Measurements from ENCODE around the gene GTF2A1.
A peak's percentile ranks its signal among the peaks of the same experiment; 100 is the strongest.
"Not testable (repeated sequence)": the region's sequence is repeated elsewhere in the genome, so short reads cannot be mapped to it uniquely, and the experiment has no call there.

GTF2A1 gene

DNA sequence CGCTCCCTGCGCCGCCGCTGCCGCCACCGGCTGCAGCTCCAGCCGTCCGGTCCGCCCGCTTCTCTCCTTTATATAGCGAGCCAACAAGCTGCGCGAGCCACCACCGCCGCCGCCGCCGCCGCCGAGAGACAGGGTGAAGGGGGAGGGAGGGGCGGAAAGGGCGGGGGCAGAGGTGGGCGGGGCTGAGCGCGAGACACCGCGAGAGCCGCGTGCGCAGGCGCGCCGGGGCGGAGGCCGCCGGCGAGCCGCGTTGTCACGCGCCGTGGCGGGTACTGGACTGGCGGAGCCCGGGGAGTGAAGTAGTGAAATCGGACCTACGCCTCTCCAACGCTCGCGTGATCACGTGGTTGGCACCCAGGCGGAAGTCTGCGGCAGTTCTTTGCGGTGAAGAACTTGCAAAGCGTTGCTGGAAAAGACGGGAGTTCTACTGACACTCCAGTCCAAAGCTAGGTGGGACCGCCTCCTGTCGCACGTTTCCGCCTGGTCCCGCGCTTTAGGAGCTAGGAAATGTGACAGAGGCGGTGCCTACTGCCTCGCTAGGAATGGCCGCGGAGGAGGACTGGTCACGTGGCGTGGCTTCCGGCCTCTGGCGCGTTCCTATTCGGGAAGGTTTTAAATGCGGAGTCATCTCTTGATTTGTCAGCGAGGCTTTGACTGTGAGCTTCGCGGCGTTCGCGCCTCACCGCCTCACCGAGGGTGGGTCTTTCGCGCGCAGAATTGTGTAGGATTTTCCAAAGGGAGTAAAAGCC, at the start of gene GTF2A1:
Gene GTF2A1 (minus strand): TSS at position 130 of the 749 bp plus-strand sequence. CDS start 441 bp downstream, outside the sequence.
- peak; percentile 95 for DNase-seq

- no peak for DNase-seq
These were observed 49.2 kb upstream of the GTF2A1 start for GRCh38 chr14:81269979-81270375.

GRCh38 chr14:81269100-81269978, 48.6 kb upstream of the GTF2A1 start:
- DNase-seq, result no peak

- no peak for DNase-seq
These were observed 47.3 kb upstream of the GTF2A1 start for GRCh38 chr14:81268016-81268416.

DNA sequence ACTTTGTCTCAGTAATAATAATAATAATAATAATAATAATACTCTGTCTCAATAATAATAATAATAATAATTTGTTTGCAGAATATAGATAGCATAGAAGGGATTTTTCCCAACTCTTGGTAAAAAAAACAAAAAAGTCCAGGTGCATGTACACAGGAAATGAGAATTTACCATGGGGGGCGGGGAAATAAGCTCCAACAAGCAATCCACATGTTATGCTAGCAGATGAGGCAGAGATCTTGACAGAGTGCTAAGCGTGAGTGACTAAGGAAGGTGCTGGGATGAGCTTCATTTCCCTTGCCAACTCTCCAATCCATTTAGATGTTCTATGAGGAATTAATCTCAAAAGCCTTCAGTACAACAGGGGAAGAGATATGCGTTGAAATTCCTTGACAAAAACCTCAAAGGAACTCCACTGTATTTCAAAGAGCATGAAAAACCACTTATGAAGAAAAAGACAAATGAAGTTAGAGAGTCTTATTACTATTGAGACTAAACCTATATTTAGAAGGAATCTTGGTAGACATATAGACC, 44.9 kb upstream of the GTF2A1 start:
- no peak for DNase-seq

DNA sequence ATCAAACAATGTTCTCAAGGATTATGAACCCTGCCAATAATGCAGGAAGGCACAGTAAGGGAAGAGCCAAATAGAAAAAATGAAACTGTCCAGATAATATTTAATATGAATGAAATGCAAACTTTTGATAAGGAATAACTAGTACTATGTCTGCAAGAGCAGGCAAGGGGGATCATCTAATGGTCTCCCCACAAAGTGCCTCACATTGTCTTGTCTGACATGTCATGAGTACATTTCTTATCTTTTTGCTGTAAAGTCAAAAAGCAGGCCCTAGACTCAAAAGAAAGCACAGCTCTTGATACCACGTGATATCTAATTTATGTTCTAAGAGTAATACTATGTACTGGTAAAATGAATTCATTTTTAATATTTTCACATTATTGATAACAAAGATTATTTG, 43.9 kb upstream of the GTF2A1 start:
- no peak for DNase-seq

DNA sequence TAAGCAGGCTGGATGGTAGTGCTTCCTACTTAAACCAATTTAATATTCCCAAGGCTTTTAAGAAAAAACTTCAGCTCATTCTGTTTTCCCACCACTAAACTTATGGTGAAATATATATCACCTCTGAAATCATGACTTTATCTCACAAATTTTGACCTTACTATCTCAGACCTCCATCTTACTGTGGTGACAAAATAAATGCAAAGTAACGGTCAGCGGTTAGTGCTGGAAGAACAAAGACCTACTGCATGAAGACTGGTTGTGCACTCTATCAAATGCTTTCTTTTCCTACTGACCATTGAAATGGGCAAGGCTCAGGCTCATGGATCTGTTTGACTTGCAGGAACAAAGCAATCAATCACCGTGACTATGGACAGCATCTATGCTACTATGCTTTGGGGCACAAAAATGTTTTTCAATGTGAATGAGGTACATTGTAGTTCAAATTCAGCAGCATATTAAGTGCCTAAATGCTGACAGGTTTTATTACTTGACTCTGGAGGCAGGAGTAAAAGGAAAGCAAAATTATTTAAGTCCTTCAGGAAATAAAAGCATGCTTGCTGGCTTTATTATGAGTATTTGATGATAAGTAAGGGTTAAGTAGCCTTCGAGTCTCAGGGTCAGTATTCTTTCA, 43.1 kb upstream of the GTF2A1 start:
- no peak for DNase-seq

DNA sequence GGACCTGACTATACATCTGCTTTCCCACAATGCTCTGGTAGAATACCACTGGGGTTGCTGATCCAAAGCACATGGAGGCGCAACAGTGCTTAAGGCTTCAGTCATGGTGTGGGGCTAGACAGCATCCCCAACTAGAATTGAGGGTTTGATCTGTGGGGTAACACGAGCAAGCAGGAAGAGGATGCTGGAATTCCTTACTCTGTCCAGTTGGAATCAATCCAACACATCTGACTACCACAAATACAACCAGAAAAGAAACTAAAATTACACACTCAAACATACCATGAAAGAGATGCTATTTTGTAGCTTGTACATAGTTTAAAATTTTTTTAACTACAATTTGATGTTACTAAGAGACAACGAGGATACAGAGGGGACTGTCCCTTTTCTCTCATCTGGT, 40.4 kb upstream of the GTF2A1 start:
- DNase-seq, result no peak

GRCh38 chr14:81260732-81261131, 40.0 kb upstream of the GTF2A1 start:
- no peak for DNase-seq

GRCh38 chr14:81256289-81256960, 35.7 kb upstream of the GTF2A1 start:
- DNase-seq, result no peak

- no peak for DNase-seq
These were observed 31.5 kb upstream of the GTF2A1 start for GRCh38 chr14:81252278-81252677.

DNA sequence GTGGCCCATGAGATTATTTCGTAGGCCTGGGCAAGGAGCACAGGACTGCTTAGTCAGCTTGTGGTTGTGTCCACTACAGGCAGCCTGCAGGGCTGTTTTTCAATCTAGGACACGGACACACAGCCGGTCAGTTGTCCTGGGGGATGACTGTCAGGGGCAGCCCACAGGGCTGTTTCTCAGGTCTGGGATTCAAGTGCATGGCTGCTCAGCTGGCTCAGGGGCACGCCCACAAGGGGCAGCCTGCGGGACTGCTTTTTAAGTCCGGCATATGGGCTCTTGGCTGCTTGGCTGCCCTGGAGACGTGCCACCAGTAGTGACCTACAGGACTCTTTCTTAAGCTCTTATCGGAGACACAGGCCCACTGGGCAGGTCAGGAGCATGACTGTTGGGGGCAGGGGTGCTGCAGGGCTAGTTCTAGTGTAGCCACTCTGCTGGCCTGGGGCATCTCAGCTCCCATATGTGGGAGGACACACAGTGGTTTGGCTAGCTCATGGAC, 26.6 kb upstream of the GTF2A1 start:
- DNase-seq, result no peak

GRCh38 chr14:81246461-81247270, 25.9 kb upstream of the GTF2A1 start:
- no peak for DNase-seq

- DNase-seq, result no peak
These were observed 25.0 kb upstream of the GTF2A1 start for GRCh38 chr14:81245771-81246170.

GRCh38 chr14:81244431-81244830, 23.7 kb upstream of the GTF2A1 start:
- not testable (repeated sequence) for DNase-seq

DNA sequence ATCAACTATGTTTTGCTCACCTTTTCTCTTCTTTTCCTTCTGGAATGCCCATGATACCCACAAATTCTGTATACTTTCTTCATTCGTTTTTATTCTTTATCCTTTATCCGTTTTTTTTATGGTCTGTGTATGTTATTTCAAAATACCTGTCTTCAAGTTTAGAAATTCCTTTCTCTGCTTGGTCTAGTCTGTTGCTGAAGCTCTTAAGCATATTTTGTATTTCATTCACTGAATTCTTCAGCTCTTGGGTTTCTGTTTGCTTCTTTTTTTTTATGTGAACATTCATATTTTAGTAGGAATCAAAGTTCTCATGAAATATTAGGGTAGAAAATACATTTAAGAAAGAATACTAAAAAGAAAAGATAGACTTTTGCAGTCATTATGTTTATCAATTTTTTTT, 22.7 kb upstream of the GTF2A1 start:
- DNase-seq, result no peak

DNA sequence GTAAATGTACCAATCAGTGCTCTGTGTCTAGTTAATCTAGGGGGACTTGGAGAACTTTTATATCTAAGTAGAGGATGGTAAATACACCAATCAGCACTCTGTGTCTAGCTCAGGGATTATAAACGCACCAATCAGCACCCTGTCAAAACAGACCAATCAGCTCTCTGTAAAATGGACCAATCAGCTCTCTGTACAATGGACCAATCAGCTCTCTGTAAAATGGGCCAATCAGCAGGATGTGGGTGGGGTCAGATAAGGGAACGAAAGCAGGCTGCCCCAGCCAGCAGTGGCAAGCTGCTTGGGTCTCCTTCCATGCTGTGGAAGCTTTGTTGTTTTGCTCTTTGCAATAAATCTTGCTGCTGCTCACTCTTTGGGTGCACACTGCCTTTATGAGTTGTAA, 16.1 kb upstream of the GTF2A1 start:
- not testable (repeated sequence) for DNase-seq

DNA sequence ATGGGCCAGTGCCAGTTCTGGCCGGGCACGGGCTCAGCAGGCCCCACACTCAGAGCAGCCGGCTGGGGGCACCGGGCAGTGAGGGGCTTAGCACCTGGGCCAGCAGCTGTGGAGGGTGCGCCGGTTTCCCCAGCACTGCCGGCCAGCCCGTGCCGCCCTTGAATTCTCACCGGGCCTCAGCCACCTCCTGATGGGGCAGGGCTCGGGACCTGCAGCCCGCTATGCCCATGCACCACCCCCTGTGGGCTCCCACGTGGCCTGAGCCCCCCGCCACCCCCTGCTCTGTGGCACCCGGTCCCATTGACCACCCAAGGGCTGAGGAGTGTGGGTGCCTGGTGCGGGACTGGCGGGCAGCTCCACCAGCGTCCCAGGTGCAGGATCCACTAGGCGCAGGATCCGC, 15.4 kb upstream of the GTF2A1 start:
- no peak for DNase-seq

DNA sequence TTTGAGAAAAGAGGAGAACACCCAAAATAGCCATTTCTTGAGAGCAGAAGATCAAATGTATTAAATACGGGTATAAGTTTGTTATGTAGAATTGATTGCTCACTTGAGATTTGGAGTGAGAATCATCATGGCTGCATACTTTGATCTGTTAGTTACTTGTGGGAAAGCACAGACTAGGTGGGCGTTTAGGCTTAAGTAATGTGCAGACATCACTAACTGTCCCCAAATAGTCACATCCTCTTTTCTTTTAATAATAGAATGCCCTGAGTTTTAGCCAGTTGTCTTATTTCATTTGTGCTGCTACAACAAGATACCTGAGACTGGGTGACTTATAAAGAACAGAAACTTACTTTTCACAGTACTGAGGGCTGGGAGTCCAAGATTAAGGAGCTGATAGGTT, 14.3 kb upstream of the GTF2A1 start:
- no peak for DNase-seq

- no peak for DNase-seq
These were observed 13.5 kb upstream of the GTF2A1 start for GRCh38 chr14:81234278-81234677.

DNA sequence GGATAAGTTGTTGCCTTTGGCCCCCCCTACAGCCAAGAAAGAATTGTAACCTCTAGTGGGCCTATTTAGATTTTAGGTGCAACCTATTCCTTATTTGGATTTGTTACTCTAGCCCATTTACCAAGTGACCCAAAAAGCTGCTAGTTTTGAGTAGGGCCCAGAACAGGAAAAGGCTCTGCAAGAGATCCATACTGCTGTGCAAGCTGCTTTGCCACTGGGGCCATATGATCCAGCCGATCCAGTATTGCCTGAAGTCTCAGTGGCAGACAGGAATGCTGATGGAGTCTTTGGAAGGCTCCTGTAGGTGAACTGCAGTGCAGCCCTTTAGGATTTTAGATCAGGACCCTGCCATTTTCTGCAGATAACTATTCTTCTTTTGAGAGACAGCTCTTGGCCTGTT, 12.9 kb upstream of the GTF2A1 start:
- DNase-seq, result no peak

DNA sequence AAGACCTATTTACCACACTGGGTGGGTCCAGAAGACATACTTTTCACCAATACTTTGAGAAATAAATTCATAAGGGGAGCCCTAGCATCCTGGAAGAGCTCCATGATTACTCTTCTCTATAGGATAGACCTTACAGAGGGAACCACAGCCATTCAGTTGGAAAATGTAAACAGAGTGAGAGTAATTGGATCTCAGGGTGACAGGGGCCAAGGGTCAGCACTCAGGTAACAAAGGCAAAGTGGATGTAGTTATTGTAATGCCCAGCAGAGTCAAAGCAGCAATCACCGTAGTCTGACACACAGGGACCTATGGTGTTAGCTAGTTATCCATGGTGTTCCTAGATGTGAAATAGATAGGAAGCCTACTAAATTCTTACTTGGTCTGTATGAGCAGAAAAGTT, 10.8 kb upstream of the GTF2A1 start:
- no peak for DNase-seq
